GM20431 (cell line): ENCODE results near the gene PPP1R16B.

Experiments
- in situ Hi-C: fragments of 300-500 bp; cut with MseI, MboI; formaldehyde crosslinking; loops from one replicate; pipeline ENCODE4 v1.15.0; 2020; ENCODE audit warnings: low sequenced_read_pairs; ENCODE audit not compliant: unreplicated experiment

The PPP1R16B gene

DNA sequence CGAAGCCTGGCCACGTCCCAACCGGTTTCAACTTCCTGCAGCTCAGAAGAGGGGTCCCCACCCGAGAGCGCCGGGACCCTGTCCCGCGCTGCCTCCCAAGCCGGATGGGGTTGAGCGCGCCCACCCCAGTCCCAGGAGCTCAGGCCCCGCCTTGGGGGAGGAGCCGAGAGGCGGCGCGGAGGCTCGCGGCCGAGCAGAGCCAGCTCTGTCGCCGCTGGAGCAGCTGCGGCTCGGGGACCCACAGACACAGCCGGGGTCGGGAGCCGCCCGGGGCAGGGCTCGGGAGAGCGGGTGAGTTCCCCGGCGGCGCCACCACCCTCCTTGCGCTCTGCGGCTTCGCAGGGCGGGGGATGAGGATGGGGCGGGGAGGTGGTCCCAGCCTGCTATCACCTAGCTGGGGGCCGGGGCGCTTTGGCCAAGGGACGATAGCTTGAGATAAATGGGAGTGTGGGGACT lies at the start of gene PPP1R16B:
Gene PPP1R16B, plus strand, starts transcription at position 196 of the 456 bp plus-strand sequence. CDS start 30,229 bp downstream, outside the sequence.
- in situ Hi-C loops = no loop called here

DNA sequence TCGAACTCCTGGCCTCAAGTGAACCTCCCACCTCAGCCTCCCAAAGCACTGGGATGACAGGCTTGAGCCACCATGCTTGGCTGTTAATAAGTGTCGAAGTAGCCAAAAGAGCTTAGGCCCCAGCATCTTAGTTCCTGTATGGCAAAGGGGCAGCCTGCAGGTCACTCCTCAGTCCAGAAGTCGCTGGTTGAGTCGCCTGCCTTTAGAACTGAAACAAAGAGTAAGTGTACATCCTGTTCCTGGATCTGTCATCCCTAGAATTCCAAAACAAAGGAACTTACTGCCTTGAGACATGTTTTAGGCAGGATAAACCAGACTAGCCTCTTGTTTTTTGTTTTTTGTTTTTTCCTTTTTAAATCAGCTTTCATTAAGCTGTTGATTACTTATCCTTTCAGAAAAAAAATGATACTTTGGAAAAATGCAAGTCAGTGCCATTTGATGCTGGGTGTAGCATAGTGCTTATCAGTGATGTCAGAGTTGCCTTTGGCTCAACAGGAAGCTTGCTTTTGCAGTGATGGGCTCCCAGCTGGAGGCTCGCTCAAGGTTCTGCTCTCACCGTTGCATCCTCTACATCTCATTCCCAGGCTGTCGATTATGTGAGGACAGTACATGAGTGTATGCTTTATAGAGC lies 48.2 kb upstream of the PPP1R16B start:
- in situ Hi-C loops = no loop called here

DNA sequence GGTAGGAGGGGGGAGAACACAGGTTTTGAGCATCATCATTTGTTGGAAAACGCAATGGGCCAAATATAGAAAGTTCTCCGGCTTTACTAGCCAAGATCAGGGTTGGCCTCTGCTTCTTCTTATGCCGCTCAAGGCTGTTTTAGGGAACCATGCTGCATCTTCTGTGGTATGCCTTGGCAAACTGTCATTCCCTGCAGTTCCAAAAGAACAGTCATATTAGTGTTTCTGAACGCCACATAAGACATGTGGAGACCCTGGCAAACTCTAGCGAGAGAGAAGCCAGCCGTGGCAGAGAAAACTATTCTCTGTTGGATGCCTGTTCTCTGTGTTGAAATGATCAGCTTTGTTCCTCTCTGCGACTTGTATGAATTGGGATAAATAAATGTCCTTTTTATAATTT lies 46.4 kb upstream of the PPP1R16B start:
- in situ Hi-C loops = no loop called here

- in situ Hi-C loops = loop anchor here (10.0 kb wide), 1 partner anchor 144 kb away; no protein-coding TSS in a partner anchor
Observed at GRCh38 chr20:38760978-38761377, 44.5 kb upstream of the PPP1R16B start.

- in situ Hi-C loops = loop anchor here (10.0 kb wide), 1 partner anchor 143 kb away; no protein-coding TSS in a partner anchor
Observed at GRCh38 chr20:38762174-38762573, 43.3 kb upstream of the PPP1R16B start.

GRCh38 chr20:38763616-38764015 lies 41.9 kb upstream of the PPP1R16B start:
- in situ Hi-C loops = loop anchor here (10.0 kb wide), 1 partner anchor 141 kb away; no protein-coding TSS in a partner anchor

- in situ Hi-C loops = loop anchor here (10.0 kb wide), 1 partner anchor 140 kb away; no protein-coding TSS in a partner anchor
Observed at GRCh38 chr20:38764567-38765318, 40.8 kb upstream of the PPP1R16B start.

DNA sequence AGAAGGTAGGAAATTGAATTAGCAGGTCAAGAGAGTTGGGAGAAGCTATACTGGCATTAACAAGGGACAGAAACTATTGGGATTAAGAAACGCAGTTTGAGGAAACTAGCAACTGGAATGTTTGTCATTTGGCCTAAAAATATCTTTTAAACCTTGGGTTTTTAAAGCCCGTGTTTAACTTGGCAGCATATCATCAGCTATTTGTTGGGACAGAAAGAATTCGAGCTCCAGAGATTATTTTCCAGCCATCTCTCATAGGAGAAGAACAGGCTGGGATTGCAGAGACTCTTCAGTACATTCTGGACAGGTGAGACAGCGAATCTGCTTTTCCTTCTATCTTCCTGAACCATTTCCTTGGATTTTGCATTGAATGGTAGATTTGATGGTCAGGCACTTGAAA lies 39.4 kb upstream of the PPP1R16B start:
- in situ Hi-C loops = loop anchor here (10.0 kb wide), 1 partner anchor 139 kb away; no protein-coding TSS in a partner anchor

DNA sequence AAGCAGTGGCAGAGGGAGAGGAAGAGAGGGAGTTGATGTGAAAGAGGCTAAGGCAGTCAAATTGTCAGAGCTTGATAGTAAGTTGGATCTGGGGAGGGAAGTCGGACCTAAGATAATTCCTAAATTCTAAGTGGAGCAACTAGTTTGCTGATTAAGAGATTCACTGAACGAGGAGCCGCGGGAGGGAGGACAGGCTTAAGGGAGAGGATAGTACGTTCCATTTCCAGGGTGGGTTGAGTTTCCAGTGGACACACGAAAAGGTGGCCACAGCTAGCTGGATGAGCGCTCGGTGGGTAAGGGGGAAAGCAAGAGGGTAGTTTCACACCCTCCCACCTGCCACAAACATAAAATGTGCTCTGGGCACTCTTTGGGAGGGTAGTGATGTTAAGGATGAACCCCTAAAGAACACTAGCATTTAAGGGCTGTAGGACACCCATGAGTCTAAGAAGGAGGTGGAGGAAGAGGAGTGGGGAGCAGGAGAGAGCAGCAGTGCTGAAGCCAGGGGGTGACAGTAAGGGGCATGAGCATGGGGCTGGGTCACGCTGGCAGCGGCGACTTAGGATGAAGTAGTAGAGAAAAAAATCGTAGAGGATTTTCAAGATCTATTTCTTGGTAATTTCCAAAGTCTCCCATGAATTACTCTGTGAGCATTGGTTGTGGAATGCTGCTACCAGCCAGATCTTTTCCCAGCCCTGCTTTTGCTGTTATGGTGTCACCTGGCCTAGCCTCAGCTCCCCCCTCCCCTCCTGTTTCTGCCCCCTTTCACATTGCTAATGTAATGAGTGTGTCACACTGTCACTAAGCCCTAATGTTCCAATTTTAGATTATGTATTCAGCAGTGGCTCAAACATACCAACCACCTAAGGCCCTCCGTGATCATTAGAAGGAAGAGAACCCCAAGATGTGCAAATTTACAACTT lies 35.9 kb upstream of the PPP1R16B start:
- in situ Hi-C loops = loop anchor here (10.0 kb wide), 1 partner anchor 135 kb away; no protein-coding TSS in a partner anchor

DNA sequence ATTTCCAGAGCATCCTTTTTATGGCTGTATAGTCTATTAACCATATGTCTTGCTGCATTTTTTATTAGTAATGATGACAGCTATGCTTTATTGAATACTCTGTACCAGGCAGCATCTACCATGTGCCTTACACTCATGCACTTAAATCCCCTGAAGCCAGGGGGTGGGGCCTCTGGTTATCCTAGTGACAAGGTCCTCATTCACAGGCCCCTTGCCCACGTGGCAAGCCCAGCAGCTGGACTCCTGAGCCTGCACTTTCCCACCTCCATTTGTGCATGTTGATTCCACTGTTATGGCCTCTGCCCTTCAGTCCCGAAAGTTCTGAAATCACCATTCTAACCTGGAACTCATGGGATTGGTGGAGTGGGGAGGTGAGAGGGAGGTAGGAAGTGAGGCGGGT lies 35.0 kb upstream of the PPP1R16B start:
- in situ Hi-C loops = no loop called here

GRCh38 chr20:38770970-38771369 lies 34.5 kb upstream of the PPP1R16B start:
- in situ Hi-C loops = no loop called here

- in situ Hi-C loops = no loop called here
Observed at GRCh38 chr20:38771621-38772020, 33.9 kb upstream of the PPP1R16B start.

- in situ Hi-C loops = no loop called here
Observed at GRCh38 chr20:38774167-38774566, 31.3 kb upstream of the PPP1R16B start.

DNA sequence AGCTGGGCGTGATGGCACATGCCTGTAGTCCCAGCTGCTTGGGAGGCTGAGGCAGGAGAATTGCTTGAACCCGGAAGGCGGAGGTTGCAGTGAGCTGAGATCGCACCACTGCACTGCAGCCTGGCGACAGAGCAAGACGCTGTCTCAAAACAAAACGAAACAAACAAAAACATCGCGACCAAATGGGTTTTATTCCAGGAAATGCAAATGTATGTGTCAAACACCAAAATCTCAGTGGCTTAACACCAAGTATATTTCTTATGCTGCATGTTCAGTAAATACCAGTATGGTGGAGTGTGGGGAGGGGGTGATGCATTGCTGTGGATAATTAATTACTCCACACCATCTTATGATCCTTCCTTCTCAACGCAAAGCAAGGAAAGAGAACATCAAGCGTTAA lies 29.1 kb upstream of the PPP1R16B start:
- in situ Hi-C loops = no loop called here

GRCh38 chr20:38779247-38780097 lies 26.0 kb upstream of the PPP1R16B start:
- in situ Hi-C loops = no loop called here

GRCh38 chr20:38782275-38782674 lies 23.2 kb upstream of the PPP1R16B start:
- in situ Hi-C loops = no loop called here

- in situ Hi-C loops = no loop called here
Observed at GRCh38 chr20:38787870-38788269, 17.6 kb upstream of the PPP1R16B start.

DNA sequence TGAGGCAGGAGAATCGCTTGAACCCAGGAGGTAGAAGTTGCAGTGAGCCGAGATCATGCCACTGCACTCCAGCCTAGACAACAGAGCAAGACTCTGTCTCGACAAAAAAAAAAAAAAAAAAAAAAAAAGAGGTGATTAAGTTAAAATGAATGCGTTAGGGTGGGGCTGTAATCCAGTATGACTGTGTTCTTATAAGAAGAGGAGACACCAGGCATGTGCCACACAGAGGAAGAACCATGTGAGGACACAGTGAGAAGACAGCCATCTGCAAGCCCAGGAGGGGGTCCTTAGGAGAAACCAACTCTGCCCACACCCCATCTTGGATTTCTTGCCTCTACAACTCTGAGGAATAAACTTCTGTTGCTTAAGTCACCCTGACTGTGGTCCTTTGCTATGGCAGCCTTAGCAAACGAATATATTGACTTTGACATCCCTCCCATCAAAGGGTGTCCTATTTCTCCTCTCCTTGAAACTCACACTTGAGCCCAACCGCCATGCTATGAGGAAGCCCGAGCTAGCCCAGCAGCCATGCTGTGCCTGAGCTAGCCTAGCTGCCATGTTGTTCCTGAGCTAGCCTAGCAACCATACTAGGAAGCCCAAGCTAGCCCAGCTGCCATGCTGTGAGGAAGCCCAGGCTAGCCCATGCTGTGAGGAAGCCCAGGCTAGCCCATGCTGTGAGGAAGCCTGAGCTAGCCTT lies 15.8 kb upstream of the PPP1R16B start:
- in situ Hi-C loops = no loop called here
